SK-N-SH treated with all-trans-retinoic acid at 6 μM for 48 hours (cell line): ENCODE results near the gene RAB11FIP2.

Experiments used
- ARNTL ChIP-seq: fragments of 450-650 bp; formaldehyde crosslinking; IDR thresholded peaks from 2 replicates; pipeline ENCODE4 v1.5.0; 2020; ENCODE audit warnings: low read depth, mild to moderate bottlenecking, moderate library complexity, borderline replicate concordance
- CREB5 ChIP-seq: fragments of 250-450 bp; sonication (Bioruptor Pico); IDR thresholded peaks from 2 replicates; pipeline ENCODE4 v1.5.1; 2020; ENCODE audit warnings: low read depth, mild to moderate bottlenecking, moderate library complexity
- ESRRG ChIP-seq: fragments of 250-450 bp; sonication (Bioruptor Pico); IDR thresholded peaks from 2 replicates; pipeline ENCODE4 v1.6.1; 2021; ENCODE audit warnings: mild to moderate bottlenecking
- RARB ChIP-seq: fragments of 250-450 bp; sonication (Bioruptor Pico); IDR thresholded peaks from 2 replicates; pipeline ENCODE4 v1.8.0; 2021; ENCODE audit warnings: mild to moderate bottlenecking, moderate library complexity
- TF ChIP-seq, protein P1 (sequence below): fragments of 250-450 bp; sonication (Bioruptor Pico); IDR thresholded peaks from 2 replicates; pipeline ENCODE4 v1.5.1; 2021; ENCODE audit warnings: mild to moderate bottlenecking, moderate library complexity
- TF ChIP-seq, protein P2 (sequence below): fragments of 250-450 bp; sonication (Bioruptor Pico); IDR thresholded peaks from 2 replicates; pipeline ENCODE4 v1.5.0; 2020; ENCODE audit warnings: mild to moderate bottlenecking, moderate library complexity

GRCh38 chr10:118054383-118054782 lies 7.6 kb upstream of the RAB11FIP2 start:
- TF ChIP-seq ESRRG (CRISPR knock-in tag) (no peak), ARNTL (CRISPR knock-in tag) (no peak), RARB (no peak), CREB5 (CRISPR knock-in tag) (no peak)
- TF ChIP-seq, protein P1, sequence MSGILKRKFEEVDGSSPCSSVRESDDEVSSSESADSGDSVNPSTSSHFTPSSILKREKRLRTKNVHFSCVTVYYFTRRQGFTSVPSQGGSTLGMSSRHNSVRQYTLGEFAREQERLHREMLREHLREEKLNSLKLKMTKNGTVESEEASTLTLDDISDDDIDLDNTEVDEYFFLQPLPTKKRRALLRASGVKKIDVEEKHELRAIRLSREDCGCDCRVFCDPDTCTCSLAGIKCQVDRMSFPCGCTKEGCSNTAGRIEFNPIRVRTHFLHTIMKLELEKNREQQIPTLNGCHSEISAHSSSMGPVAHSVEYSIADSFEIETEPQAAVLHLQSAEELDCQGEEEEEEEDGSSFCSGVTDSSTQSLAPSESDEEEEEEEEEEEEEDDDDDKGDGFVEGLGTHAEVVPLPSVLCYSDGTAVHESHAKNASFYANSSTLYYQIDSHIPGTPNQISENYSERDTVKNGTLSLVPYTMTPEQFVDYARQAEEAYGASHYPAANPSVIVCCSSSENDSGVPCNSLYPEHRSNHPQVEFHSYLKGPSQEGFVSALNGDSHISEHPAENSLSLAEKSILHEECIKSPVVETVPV: no peak
- TF ChIP-seq, protein P2, sequence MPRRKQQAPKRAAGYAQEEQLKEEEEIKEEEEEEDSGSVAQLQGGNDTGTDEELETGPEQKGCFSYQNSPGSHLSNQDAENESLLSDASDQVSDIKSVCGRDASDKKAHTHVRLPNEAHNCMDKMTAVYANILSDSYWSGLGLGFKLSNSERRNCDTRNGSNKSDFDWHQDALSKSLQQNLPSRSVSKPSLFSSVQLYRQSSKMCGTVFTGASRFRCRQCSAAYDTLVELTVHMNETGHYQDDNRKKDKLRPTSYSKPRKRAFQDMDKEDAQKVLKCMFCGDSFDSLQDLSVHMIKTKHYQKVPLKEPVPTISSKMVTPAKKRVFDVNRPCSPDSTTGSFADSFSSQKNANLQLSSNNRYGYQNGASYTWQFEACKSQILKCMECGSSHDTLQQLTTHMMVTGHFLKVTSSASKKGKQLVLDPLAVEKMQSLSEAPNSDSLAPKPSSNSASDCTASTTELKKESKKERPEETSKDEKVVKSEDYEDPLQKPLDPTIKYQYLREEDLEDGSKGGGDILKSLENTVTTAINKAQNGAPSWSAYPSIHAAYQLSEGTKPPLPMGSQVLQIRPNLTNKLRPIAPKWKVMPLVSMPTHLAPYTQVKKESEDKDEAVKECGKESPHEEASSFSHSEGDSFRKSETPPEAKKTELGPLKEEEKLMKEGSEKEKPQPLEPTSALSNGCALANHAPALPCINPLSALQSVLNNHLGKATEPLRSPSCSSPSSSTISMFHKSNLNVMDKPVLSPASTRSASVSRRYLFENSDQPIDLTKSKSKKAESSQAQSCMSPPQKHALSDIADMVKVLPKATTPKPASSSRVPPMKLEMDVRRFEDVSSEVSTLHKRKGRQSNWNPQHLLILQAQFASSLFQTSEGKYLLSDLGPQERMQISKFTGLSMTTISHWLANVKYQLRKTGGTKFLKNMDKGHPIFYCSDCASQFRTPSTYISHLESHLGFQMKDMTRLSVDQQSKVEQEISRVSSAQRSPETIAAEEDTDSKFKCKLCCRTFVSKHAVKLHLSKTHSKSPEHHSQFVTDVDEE (CRISPR knock-in tag): no peak
